GM21447 (cell line): Measurements from ENCODE around the gene CYCS.
"Not testable (repeated sequence)": the region's sequence is repeated elsewhere in the genome, so short reads cannot be mapped to it uniquely, and the experiment has no call there.

ENCODE experiments used
- ATAC-seq: cut with Tn5 transposase; IDR thresholded peaks from one replicate; pipeline ENCODE4 v1.9.1; 2021; ENCODE audit not compliant: unreplicated experiment

Gene CYCS

DNA sequence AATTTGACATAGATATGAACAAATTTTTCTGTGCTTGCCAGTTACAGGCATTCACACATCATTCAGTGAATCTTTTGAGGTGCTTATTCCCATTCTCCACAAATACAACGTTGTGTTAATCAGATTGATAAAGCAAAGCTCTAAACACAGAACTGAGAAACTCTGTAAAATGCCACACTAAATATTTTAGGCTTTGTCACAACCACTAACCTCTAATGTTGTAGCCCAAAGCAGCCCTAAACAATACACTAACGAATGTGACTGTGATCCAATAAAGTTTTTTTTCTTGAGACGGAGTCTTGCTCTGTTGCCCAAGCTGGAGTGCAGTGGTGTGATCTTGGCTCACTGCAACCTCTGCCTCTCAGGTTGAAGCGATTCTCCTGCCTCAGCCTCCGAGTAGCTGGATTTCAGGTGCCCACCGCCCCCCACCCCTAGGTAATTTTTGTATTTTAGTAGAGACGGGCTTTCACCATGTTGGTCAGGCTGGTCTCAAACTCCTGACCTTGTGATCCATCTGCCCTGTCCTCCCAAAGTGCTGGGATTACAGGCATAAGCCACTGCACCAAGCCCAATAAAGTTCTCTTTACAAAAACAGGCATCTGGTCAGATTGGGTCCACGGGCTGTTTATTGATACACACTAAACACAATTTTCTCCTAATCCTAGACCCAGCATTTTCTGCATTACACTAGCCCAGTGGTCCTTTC lies 6.9 kb downstream of the CYCS start:
- ATAC-seq, result peak; percentile 30

GRCh38 chr7:25117226-25118047 lies 7.6 kb downstream of the CYCS start:
- ATAC-seq, result peak; percentile 87

DNA sequence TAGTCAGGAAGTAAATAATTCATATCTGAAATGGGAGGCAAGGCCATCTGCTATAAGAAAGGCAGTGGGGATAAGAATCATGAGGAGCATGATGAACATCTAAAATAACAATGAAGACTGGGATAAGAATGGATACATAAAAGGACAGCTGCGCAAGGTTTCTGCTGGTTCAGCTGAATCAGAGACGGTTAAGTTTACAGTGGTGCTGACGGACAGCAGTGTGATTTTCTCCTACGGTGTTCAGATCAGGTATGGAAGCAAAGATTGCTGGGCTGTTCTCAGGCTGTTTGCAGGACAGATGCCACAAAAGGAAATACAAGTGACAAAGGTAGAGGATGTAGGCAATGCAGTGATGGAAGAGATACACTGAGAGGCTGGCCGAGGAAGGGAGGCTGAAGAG lies 8.4 kb downstream of the CYCS start:
- ATAC-seq, result no peak

DNA sequence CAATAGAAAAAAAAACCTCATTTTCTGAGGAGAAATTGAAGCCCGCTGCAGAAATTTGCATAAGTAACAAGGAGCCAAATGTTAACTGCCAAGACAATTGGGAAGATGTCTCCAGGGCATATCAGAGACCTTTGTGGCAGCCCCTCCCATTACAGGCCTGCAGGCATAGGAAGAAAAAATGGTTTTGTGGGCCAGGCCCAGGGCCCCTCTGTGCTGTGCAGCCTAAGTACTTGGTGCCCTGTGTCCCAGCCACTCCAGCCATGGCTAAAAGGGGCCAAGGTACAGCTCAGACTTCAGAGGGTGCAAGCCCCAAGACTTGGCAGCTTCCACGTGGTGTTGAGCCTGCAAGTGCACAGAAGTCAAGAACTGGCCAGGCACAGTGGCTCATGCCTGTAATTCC lies 14.5 kb downstream of the CYCS start:
- ATAC-seq, result not testable (repeated sequence)

DNA sequence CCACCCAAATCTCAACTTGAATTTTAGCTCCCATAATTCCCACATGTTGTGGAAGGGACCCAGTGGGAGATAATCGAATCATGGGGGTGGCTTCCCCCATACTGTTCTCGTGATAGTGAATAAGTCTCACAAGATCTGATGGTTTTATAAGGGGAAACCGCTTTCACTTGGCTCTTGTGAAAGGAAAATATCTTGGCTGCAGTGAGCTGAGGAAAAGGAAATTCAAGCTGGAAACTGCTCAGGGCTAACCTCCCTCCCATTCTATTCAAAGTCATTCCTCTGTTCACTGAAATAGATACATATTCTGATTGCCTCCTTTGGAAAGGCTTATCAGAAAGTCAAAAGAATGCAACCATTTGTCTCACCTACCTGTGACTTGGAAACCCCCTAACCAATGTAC lies 15.8 kb downstream of the CYCS start:
- ATAC-seq, result no peak

GRCh38 chr7:25105911-25106310 lies 19.1 kb downstream of the CYCS start:
- no peak for ATAC-seq

GRCh38 chr7:25103773-25104172 lies 21.3 kb downstream of the CYCS start:
- no peak for ATAC-seq

GRCh38 chr7:25101817-25102216 lies 23.2 kb downstream of the CYCS start:
- ATAC-seq, result no peak

DNA sequence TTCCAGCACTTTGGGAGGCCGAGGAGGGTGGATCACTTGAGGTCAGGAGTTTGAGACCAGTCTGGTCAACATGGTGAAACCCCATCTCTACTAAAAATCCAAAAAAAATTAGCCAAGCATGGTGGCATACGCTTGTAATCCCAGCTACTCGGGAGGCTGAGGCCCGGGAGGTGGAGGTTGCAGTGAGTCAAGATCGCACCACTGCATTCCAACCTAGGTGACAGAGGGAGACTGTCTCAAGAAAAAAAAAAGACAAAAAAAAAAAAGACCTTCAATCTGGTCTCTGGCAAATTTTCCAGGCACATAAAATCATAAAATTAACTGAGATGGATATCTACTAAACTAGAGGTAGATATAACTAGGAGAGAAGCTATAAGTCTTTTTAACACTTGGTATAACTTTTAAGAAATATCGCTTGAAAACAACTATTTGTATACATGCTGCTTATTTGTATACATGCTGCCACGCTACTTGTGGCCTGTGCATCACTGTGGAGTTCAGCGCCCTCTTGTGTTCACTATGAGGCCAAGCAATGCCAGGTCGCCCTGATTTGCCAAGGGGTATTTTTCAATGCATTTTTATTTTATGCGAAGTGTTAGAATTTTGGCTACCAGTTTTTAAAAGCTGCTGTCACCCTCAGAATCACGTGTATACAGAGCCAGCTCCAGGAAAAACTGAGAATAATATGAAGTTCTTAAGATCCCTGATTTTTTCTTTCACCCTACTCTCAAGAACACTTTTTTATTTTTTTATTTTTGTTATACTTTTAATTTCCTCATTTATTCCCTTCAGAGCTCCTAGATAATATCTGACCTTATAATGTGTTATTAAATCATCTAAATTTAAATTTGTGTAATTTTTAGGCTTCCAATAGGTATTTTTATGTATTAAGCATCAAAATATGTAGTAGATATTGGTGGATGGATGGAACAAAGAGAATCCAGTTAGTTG lies 26.7 kb downstream of the CYCS start:
- peak; percentile 73 for ATAC-seq

DNA sequence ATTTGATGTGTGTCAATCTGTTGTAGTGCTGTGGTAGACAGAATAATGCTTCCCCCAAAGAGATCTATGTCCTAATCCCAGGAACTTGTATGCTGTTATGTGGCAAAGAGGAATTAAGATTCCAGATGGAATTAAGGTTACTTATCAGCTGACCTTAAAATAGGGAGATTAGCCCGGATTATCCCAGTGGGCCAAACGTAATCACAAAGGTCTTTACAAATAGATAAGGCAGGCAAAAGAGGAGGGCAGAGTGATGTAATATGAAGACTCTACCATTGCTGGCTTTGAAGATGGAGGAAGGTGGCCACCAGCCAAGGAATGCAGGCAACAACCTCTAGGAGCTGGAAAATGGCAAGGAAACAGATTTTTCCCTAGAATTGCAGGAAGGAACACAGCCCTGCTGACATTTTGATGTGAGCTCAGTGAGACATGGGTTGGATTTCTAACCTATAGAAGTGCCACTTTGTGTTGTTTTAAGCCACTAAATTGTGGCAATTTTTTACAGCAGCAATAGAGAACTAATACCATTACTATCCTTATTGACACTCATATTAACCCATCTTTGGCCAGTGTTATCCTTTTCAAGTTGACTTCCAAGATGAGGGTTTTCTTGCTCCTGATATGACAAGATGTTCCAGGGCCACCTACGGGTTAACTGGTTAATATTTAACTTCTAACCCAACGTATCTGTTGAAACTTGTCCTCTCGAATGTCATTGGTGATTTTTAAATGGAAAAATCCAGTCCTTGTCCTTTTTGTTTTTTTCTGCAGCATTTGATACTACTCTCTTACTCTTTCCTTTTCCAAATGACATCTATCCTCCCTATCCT lies 29.3 kb downstream of the CYCS start:
- ATAC-seq, result no peak

DNA sequence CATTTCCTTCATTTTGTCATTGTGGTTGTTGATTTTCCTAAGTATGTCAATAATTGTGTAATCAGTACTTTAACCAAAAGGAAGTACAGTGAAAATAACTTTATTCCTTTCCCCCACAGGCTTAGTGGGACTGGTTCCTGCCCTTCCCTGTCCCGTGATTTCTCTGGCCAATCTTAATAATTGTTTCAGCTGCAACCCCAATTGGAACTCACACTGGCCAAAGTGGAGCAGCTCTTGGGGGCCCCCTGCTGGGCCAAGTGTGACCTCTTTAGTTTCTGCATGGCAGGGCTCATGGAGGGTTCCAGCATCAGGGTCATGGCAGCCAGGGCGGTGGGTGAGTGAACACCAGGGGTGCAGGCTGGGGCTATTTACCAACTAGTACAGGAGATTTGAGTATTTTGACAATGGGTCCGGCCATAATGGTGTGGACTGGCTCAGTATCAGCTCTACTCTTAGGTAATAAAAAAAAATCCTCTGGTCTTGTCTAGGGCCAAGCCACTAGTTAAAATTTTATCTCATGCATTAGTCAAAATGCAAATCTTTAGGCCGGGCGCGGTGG lies 31.7 kb downstream of the CYCS start:
- ATAC-seq, result peak; percentile 69

- ATAC-seq, result no peak
Observed at GRCh38 chr7:25091779-25092178, 33.3 kb downstream of the CYCS start.

GRCh38 chr7:25091176-25091575 lies 33.9 kb downstream of the CYCS start:
- ATAC-seq, result no peak

DNA sequence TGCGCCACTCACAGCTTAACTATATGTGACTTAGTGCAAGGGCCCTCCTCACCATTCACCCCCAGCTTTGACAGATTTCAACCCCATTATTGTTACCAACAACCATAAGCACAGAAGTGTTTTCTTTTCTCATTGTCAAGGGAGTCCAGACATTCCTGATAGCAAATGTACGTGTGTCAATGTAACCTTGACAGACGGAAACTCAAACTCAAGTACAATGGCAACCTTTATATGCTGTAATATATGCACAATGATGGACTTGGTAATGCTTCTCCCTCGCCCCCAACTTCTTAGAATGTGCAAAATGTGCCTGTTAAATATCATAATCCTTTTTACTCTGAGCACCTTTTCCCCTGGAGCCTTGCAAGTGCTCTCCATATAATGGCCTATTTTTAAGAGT lies 34.7 kb downstream of the CYCS start:
- no peak for ATAC-seq

DNA sequence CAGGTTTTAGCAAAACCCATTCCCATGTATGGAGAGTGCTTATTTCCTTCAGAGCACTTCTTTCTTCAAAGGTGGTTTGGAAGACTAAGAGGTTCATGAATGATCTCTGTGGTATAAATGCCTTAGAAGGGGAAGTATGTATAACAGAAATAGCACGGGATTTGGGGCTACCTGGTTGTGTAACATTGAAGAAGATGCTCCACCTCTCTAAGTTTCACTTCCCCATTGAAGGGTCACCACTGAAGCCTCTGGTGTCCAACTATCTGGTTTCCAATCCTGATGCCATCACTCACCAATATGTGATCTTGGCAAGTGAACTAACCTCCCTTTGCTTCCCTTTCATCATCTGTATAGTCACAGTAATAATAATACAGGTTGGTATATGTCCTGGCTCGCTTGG lies 37.2 kb downstream of the CYCS start:
- peak; percentile 96 for ATAC-seq

DNA sequence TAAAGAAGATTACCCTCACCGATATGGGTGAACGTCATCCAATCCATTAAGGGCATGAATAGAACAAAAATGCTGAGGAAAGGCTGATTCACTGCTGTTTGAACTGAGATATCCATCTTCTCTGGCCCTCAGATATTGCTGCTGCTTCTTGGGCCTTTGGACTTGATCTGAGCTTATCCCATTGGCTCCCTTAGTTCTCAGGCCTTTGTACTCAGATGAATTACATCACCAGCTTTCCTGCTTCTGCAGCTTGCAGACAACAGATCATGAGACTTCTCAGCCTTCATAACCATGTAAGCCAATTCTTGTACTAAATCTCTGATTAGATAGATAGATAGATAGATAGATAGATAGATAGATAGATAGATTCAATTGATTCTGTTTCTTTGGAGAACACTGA lies 40.2 kb downstream of the CYCS start:
- no peak for ATAC-seq

DNA sequence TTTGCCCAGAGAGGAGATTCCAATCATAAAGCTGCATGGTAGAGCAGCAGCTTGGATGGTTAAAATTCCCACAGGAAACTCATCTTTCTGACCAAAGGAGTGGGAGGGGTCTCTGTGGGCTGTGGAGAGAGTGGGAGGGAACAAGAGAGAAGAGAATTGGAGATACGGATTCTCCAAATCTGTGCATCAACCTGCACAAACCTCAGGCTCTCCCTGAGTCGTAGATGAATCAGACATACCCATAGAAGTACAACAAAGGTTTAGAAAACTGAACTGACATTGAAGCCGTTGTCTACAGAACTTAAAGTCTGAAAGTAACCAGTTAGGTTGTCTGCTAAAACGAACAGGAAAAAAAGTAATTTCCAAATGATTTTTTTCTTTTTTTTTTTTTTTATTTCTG lies 41.9 kb downstream of the CYCS start:
- ATAC-seq, result no peak

DNA sequence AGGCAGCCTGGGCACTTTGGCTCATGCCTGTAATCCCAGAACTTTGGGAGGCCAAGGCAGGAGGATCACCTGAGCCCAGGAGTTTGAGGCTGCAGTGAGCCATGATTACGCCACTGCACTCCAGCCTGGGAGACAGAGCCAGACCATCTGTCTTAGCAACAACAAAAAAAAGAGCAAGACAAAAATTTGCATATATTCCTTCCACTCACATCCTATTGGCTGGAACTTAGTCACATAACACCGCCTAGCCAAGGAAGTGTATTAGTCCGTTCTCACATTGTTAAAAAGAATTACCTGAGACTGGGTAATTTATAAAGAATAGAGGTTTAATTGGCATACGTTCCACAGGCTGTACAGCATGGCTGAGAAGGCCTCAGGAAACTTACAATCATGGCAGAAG lies 43.0 kb downstream of the CYCS start:
- not testable (repeated sequence) for ATAC-seq

GRCh38 chr7:25077096-25077495 lies 48.0 kb downstream of the CYCS start:
- ATAC-seq, result no peak

DNA sequence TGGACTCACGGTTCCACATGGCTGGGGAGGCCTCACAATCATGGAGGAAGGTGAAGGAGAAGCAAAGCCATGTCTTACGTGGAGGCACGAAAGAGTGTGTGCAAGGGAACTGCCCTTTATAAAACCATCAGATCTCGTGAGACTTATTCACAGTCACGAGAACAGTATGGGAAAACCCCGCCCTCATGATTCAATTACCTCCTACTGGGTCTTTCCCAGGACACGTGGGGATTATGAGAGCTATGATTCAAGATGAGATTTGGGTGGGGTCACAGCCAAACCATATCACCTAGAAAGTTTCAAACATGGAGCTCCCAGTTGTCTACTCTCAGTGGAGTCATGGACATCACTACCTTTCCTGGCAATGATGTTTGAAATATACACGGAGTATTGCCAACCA lies 49.6 kb downstream of the CYCS start:
- no peak for ATAC-seq
